Fibroblast of the aortic adventitia (primary cell): Measurements from ENCODE around the gene TEX264. TPM values are rescaled to one million over a fixed set of nuclear protein-coding genes. Genes with fewer than 3 reads are reported as not detected.
A peak's percentile ranks its signal among the peaks of the same experiment; 100 is the strongest.

Source experiments
- DNase-seq: peaks from one replicate; pipeline ENCODE4 v3.0.0-alpha.2; 2010; ENCODE audit warnings: low read depth
- H3K4me3 ChIP-seq: 2 replicates; pipeline ENCODE4 v1.5.1; 2011; ENCODE audit warnings: low read depth, mild to moderate bottlenecking, control low read depth, low read length, moderate library complexity
- small RNA-seq: library from RNA; depleted of rRNA; stranded (forward); fragments of <200 nt; gene quantifications from one replicate; pipeline ENCODE3, GENCODE V24; 2012
- total RNA-seq: library from RNA; depleted of rRNA; stranded (reverse); fragments of >200 nt; gene quantifications from 2 replicates; pipeline ENCODE4 v1.2.3, GENCODE V29; 2012; ENCODE audit warnings: low replicate concordance
- TF ChIP-seq, protein P1 (sequence below): IDR thresholded peaks from 2 replicates; pipeline ENCODE4 v1.5.1; 2011; ENCODE audit warnings: mild to moderate bottlenecking, low read length, control low read depth, inconsistent platforms; ENCODE audit not compliant: insufficient read depth

The TEX264 gene
- total RNA-seq, 1 donor, result 38.7 TPM

DNA sequence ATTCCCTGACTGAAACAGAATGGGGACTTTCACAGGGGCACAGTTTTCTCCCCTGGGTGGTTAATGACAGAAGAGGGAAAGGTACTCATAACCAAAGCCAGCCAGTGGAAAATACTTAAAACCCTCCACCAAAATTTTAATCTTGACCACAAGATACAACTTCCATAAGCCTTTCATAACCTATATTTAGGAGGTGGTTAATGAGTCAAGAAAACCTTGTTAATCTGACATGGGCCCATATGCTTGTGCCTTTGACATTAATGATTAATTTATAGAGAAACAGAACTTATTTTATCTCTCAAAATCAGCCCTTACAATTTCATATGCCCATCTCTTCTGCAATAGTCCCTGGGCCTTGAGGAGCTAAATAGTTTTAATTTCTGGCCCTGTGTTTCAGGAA lies 76.8 kb downstream of the TEX264 start:
- TF ChIP-seq, protein P1, sequence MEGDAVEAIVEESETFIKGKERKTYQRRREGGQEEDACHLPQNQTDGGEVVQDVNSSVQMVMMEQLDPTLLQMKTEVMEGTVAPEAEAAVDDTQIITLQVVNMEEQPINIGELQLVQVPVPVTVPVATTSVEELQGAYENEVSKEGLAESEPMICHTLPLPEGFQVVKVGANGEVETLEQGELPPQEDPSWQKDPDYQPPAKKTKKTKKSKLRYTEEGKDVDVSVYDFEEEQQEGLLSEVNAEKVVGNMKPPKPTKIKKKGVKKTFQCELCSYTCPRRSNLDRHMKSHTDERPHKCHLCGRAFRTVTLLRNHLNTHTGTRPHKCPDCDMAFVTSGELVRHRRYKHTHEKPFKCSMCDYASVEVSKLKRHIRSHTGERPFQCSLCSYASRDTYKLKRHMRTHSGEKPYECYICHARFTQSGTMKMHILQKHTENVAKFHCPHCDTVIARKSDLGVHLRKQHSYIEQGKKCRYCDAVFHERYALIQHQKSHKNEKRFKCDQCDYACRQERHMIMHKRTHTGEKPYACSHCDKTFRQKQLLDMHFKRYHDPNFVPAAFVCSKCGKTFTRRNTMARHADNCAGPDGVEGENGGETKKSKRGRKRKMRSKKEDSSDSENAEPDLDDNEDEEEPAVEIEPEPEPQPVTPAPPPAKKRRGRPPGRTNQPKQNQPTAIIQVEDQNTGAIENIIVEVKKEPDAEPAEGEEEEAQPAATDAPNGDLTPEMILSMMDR, result no peak
- no peak for DNase-seq
- no peak overlapping the region for H3K4me3 ChIP-seq

DNA sequence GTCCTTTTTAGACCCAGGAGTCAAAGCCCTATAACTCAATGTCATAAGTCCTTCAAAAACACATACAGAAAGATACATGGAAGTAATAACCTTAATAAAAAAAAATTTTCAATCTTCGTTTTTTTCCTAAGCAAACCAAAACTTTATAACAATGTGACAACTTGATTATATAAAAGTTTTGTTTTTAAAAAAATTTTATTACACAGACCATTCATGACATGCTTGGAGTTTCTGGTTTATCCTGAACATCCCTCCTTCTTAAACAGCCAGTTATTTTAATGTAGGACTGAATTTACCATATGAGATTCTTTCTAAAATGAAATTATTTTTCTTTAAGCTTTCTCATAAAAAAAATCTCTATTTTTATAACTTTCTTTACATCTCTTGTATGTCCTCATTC lies 77.3 kb downstream of the TEX264 start:
- H3K4me3 ChIP-seq, result no peak overlapping the region
- TF ChIP-seq, protein P1, result no peak
- no peak for DNase-seq

GRCh38 chr3:51750878-51751277 lies 79.8 kb downstream of the TEX264 start:
- no peak for DNase-seq
- no peak overlapping the region for H3K4me3 ChIP-seq
- TF ChIP-seq, protein P1, result no peak

- DNase-seq, result no peak
- H3K4me3 ChIP-seq, result no peak overlapping the region
- TF ChIP-seq, protein P1, result no peak
Observed at GRCh38 chr3:51751287-51751686, 80.2 kb downstream of the TEX264 start.

Small RNA genes within 50 kb of the gene (small RNA-seq; reads per million reads assigned to genes)
- gene RNA5SP132, result 53.2 reads per million, percentile 97 among the genes with 10 or more reads in this experiment

Other genes with a start within 250 kb of the TEX264 start
- 11.2 and 18.9 TPM in 2 replicates for gene DCAF1, start 171.2 kb upstream of the TEX264 start, total RNA-seq
- gene RAD54L2, start 132.5 kb upstream of the TEX264 start, total RNA-seq, result 19.2 and 20.2 TPM in 2 replicates
- gene GRM2, start 35.8 kb downstream of the TEX264 start, total RNA-seq, result under 0.01 and 0.25 TPM in 2 replicates
- not detected in 2 replicates for gene IQCF6, start 108.0 kb downstream of the TEX264 start, total RNA-seq
- not detected in 2 replicates for gene IQCF2, start 190.4 kb downstream of the TEX264 start, total RNA-seq
- not detected in 2 replicates for gene IQCF5, start 204.3 kb downstream of the TEX264 start, total RNA-seq
- gene IQCF1, start 232.1 kb downstream of the TEX264 start, total RNA-seq, result not detected in 2 replicates